HEK293 (cell line): ENCODE data around the gene MGST2.

Experiments used
- CTCF ChIA-PET: fragments of 350-600 bp; formaldehyde crosslinking; extraction: SDS; loops from one replicate; lab custom pipeline; 2021; ENCODE audit warnings: antibody characterized with exemption; lab: Yijun Ruan, JAX
- POLR2A ChIA-PET: fragments of 300-600 bp; formaldehyde crosslinking; extraction: SDS; loops from one replicate; lab custom pipeline; 2020; ENCODE audit warnings: antibody characterized with exemption, inconsistent platforms; lab: Yijun Ruan, JAX
- H3K27ac ChIP-seq: fragments of 200-500 bp; sonication (Bioruptor generic); 2 replicates; pipeline ENCODE4 v1.5.1; 2014; ENCODE audit warnings: low read depth, low read length, control low read depth, inconsistent platforms; ENCODE audit errors: extremely low read depth
- H3K36me3 ChIP-seq, 2 experiments: fragments of 200-500 bp in 1 of 2; sonication (Bioruptor generic) in 1 of 2; 1 replicate in 1 of 2; 2 replicates in 1 of 2; pipeline ENCODE4 v1.5.1; 2014 to 2017; ENCODE audit warnings: inconsistent platforms in 2 of 2, low read length in 2 of 2; ENCODE audit not compliant: control insufficient read depth in 2 of 2, insufficient read depth in 1 of 2
- H3K4me1 ChIP-seq: fragments of 200-500 bp; sonication (Bioruptor generic); 2 replicates; pipeline ENCODE4 v1.5.1; 2014; ENCODE audit warnings: mild to moderate bottlenecking, low read length, inconsistent platforms; ENCODE audit not compliant: control insufficient read depth, insufficient read depth
- H3K4me3 ChIP-seq: 2 replicates; pipeline ENCODE4 v1.5.1; 2011; ENCODE audit warnings: low read depth, mild to moderate bottlenecking, control low read depth, low read length, moderate library complexity
- H3K9me3 ChIP-seq: fragments of 200-500 bp; sonication (Bioruptor generic); 2 replicates; pipeline ENCODE4 v1.5.1; 2014; ENCODE audit warnings: low read depth, low read length, inconsistent platforms; ENCODE audit not compliant: control insufficient read depth, insufficient read depth
- CTCF ChIP-seq: fragments of 450-650 bp; formaldehyde crosslinking; IDR thresholded peaks from 2 replicates; pipeline ENCODE4 v1.5.1; 2016; ENCODE audit warnings: missing biosample characterization, missing genetic modification characterization
- ELK4 ChIP-seq: IDR thresholded peaks from 2 replicates; pipeline ENCODE4 v1.6.1; 2011; ENCODE audit warnings: mild to moderate bottlenecking, low read depth, low read length, borderline replicate concordance
- GLIS1 ChIP-seq: fragments of 450-650 bp; formaldehyde crosslinking; IDR thresholded peaks from 2 replicates; pipeline ENCODE4 v1.5.1; 2016; ENCODE audit warnings: missing biosample characterization, missing genetic modification characterization
- HIC1 ChIP-seq: fragments of 450-650 bp; formaldehyde crosslinking; IDR thresholded peaks from 2 replicates; pipeline ENCODE4 v1.5.1; 2016; ENCODE audit warnings: missing biosample characterization, missing genetic modification characterization
- MYNN ChIP-seq: fragments of 450-650 bp; formaldehyde crosslinking; IDR thresholded peaks from 2 replicates; pipeline ENCODE4 v1.5.1; 2016; ENCODE audit warnings: missing biosample characterization, missing genetic modification characterization, borderline replicate concordance
- PATZ1 ChIP-seq: fragments of 450-650 bp; formaldehyde crosslinking; IDR thresholded peaks from 2 replicates; pipeline ENCODE4 v1.5.1; 2016; ENCODE audit warnings: missing biosample characterization, missing genetic modification characterization
- REPIN1 ChIP-seq: fragments of 450-650 bp; formaldehyde crosslinking; IDR thresholded peaks from 2 replicates; pipeline ENCODE4 v1.5.1; 2017; ENCODE audit warnings: missing biosample characterization, missing genetic modification characterization, low read depth
- REST ChIP-seq: fragments of 450-650 bp; formaldehyde crosslinking; IDR thresholded peaks from 2 replicates; pipeline ENCODE4 v1.5.1; 2016; ENCODE audit warnings: missing biosample characterization, missing genetic modification characterization
- SP3 ChIP-seq: fragments of 450-650 bp; formaldehyde crosslinking; IDR thresholded peaks from 2 replicates; pipeline ENCODE4 v1.5.1; 2016; ENCODE audit warnings: missing biosample characterization, missing genetic modification characterization
- WT1 ChIP-seq: fragments of 450-650 bp; formaldehyde crosslinking; IDR thresholded peaks from 2 replicates; pipeline ENCODE4 v1.5.1; 2016; ENCODE audit warnings: missing biosample characterization, missing genetic modification characterization
- ZBTB7A ChIP-seq: fragments of 450-650 bp; formaldehyde crosslinking; IDR thresholded peaks from 2 replicates; pipeline ENCODE4 v1.5.1; 2016; ENCODE audit warnings: low read depth, missing biosample characterization, missing genetic modification characterization
- ZNF157 ChIP-seq: fragments of 450-650 bp; formaldehyde crosslinking; IDR thresholded peaks from 2 replicates; pipeline ENCODE4 v1.5.1; 2016; ENCODE audit warnings: missing biosample characterization, missing genetic modification characterization
- ZNF311 ChIP-seq: fragments of 450-650 bp; formaldehyde crosslinking; IDR thresholded peaks from 2 replicates; pipeline ENCODE4 v1.5.1; 2017; ENCODE audit warnings: missing biosample characterization, missing genetic modification characterization, borderline replicate concordance
- ZNF362 ChIP-seq: fragments of 450-650 bp; formaldehyde crosslinking; IDR thresholded peaks from 2 replicates; pipeline ENCODE4 v1.5.1; 2016; ENCODE audit warnings: missing biosample characterization, missing genetic modification characterization
- ZNF394 ChIP-seq: fragments of 450-650 bp; formaldehyde crosslinking; IDR thresholded peaks from 2 replicates; pipeline ENCODE4 v1.5.1; 2016; ENCODE audit warnings: missing biosample characterization, missing genetic modification characterization, mild to moderate bottlenecking, moderate library complexity, borderline replicate concordance
- ZNF473 ChIP-seq: fragments of 450-650 bp; formaldehyde crosslinking; IDR thresholded peaks from 2 replicates; pipeline ENCODE4 v1.5.1; 2017; ENCODE audit warnings: missing biosample characterization, missing genetic modification characterization
- ZNF580 ChIP-seq: fragments of 450-650 bp; formaldehyde crosslinking; IDR thresholded peaks from 2 replicates; pipeline ENCODE4 v1.5.1; 2016; ENCODE audit warnings: missing biosample characterization, missing genetic modification characterization
- ZNF624 ChIP-seq: fragments of 450-650 bp; formaldehyde crosslinking; IDR thresholded peaks from 2 replicates; pipeline ENCODE4 v1.5.1; 2017; ENCODE audit warnings: missing biosample characterization, missing genetic modification characterization
- ZNF626 ChIP-seq: fragments of 450-650 bp; sonication (Bioruptor Pico); formaldehyde crosslinking; IDR thresholded peaks from 2 replicates; pipeline ENCODE4 v1.5.1; 2018; ENCODE audit warnings: missing biosample characterization, missing genetic modification characterization, inconsistent platforms
- ZNF639 ChIP-seq: fragments of 450-650 bp; formaldehyde crosslinking; IDR thresholded peaks from 2 replicates; pipeline ENCODE4 v1.5.1; 2016; ENCODE audit warnings: missing biosample characterization, missing genetic modification characterization
- ZSCAN23 ChIP-seq: fragments of 450-650 bp; formaldehyde crosslinking; IDR thresholded peaks from 2 replicates; pipeline ENCODE4 v1.5.1; 2016; ENCODE audit warnings: missing biosample characterization, missing genetic modification characterization

MGST2 gene

GRCh38 chr4:139669890-139670289 lies 4.3 kb downstream of the MGST2 start:
- Histone ChIP-seq H3K4me3 (no peak overlapping the region), H3K9me3 (no peaks in the 10 kb centered on the region), H3K27ac (no peak overlapping the region)
- CTCF ChIA-PET = interaction anchor here (0.6 kb wide), 1 partner anchor 345 kb away, joined by 3 read pairs; no protein-coding TSS in a partner anchor
- TF ChIP-seq ZSCAN23 (tag by site-specific recombination) = no peak
- TF ChIP-seq, all 188 proteins: peak for 0
- peaks cover 0 to 4% of the 10 kb centered on the region in 2 experiments; a peak in 2 of 3 replicates for H3K36me3 ChIP-seq
- no peaks in the 10 kb centered on the region for H3K4me1 ChIP-seq
- POLR2A ChIA-PET = no interaction called here

GRCh38 chr4:139670775-139671174 lies 5.2 kb downstream of the MGST2 start:
- Histone ChIP-seq H3K4me1 (no peaks in the 10 kb centered on the region), H3K27ac (no peak overlapping the region), H3K9me3 (no peaks in the 10 kb centered on the region), H3K4me3 (no peak overlapping the region), H3K36me3 (peaks cover 0 to 4% of the 10 kb centered on the region in 2 experiments; a peak in 2 of 3 replicates)
- CTCF ChIA-PET = no interaction called here
- TF ChIP-seq ZNF311 = no peak
- TF ChIP-seq ZNF639 (tag by site-specific recombination) = no peak
- TF ChIP-seq GLIS1 = no peak
- TF ChIP-seq ELK4 = no peak
- no peak for TF ChIP-seq ZNF580 (tag by site-specific recombination)
- TF ChIP-seq ZNF473 = no peak
- TF ChIP-seq WT1 (tag by site-specific recombination) = no peak
- TF ChIP-seq REST (tag by site-specific recombination) = no peak
- TF ChIP-seq CTCF = no peak
- no peak for TF ChIP-seq REPIN1 (tag by site-specific recombination)
- TF ChIP-seq PATZ1 (tag by site-specific recombination) = no peak
- no peak for TF ChIP-seq ZNF394
- TF ChIP-seq MYNN (tag by site-specific recombination) = no peak
- TF ChIP-seq ZNF157 (tag by site-specific recombination) = no peak
- no peak for TF ChIP-seq SP3 (tag by site-specific recombination)
- TF ChIP-seq ZBTB7A (tag by site-specific recombination) = no peak
- TF ChIP-seq ZNF624 (tag by site-specific recombination) = no peak
- TF ChIP-seq HIC1 (tag by site-specific recombination) = no peak
- TF ChIP-seq ZNF626 = no peak
- TF ChIP-seq ZNF362 (tag by site-specific recombination) = no peak
- POLR2A ChIA-PET = no interaction called here
